IMR-90 (cell line): Measurements from ENCODE around the gene SEC61A1.

Experiments
- BHLHE40 ChIP-seq: fragments of 150-350 bp; IDR thresholded peaks from 2 replicates; pipeline ENCODE4 v1.6.1; 2016; ENCODE audit warnings: mild to moderate bottlenecking, low read depth, low read length
- CEBPB ChIP-seq: IDR thresholded peaks from 2 replicates; pipeline ENCODE4 v1.6.1; 2012; ENCODE audit warnings: low read depth, low read length, improper control_type of control experiment
- CTCF ChIP-seq: conservative IDR thresholded peaks from 2 replicates; pipeline ENCODE4 v1.5.1; 2012; ENCODE audit warnings: mild to moderate bottlenecking, low read depth, low read length, improper control_type of control experiment
- ELK1 ChIP-seq: fragments of 150-350 bp; IDR thresholded peaks from 2 replicates; pipeline ENCODE4 v1.6.1; 2016; ENCODE audit warnings: low read depth, mild to moderate bottlenecking, low read length, moderate library complexity, borderline replicate concordance
- FOS ChIP-seq: fragments of 150-350 bp; IDR thresholded peaks from 2 replicates; pipeline ENCODE4 v1.6.1; 2016; ENCODE audit warnings: low read depth, low read length
- MAFK ChIP-seq: IDR thresholded peaks from 2 replicates; pipeline ENCODE4 v1.6.1; 2012; ENCODE audit warnings: low read depth, low read length, improper control_type of control experiment
- MAZ ChIP-seq: IDR thresholded peaks from 2 replicates; pipeline ENCODE4 v1.6.1; 2012; ENCODE audit warnings: low read depth, mild to moderate bottlenecking, low read length, improper control_type of control experiment, moderate library complexity, borderline replicate concordance
- POLR2A ChIP-seq: IDR thresholded peaks from 2 replicates; pipeline ENCODE4 v1.6.1; 2012; ENCODE audit warnings: mild to moderate bottlenecking, low read depth, low read length
- RAD21 ChIP-seq: IDR thresholded peaks from 2 replicates; pipeline ENCODE4 v1.6.1; 2012; ENCODE audit warnings: low read length, improper control_type of control experiment
- RCOR1 ChIP-seq: IDR thresholded peaks from 2 replicates; pipeline ENCODE4 v1.6.1; 2012; ENCODE audit warnings: mild to moderate bottlenecking, low read length, improper control_type of control experiment; ENCODE audit not compliant: insufficient replicate concordance
- RFX5 ChIP-seq: IDR thresholded peaks from 2 replicates; pipeline ENCODE4 v1.8.0; 2012; ENCODE audit warnings: low read depth, mild to moderate bottlenecking, low read length, moderate library complexity
- SMC3 ChIP-seq: fragments of 150-350 bp; IDR thresholded peaks from 2 replicates; pipeline ENCODE4 v1.6.1; 2016; ENCODE audit warnings: low read depth, mild to moderate bottlenecking, antibody characterized with exemption, low read length, moderate library complexity

DNA sequence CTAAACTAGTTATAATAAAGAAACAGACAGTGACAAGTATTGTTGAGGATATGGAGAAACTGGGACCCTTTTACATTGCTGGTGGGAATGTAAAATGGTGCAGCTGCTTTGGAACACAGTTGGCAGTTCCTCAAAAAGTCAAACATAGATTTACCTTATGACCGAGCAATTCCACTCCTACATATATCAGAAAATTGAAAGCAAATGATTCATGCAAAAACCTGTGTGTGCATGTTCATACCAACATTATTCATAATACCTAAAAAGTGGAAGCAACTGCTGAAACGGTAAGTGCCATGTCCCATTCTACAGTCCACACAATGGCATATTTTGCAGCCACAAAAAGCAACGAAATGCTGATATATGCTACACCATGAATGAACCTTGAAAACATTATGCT, 12.2 kb upstream of the SEC61A1 start:
- no peak for TF ChIP-seq RCOR1
- no peak for TF ChIP-seq CTCF
- TF ChIP-seq MAZ, result no peak
- TF ChIP-seq BHLHE40, result no peak
- no peak for TF ChIP-seq SMC3
- TF ChIP-seq POLR2A, result no peak
- TF ChIP-seq ELK1, result no peak
- TF ChIP-seq CEBPB, result no peak
- TF ChIP-seq FOS, result no peak
- no peak for TF ChIP-seq MAFK
- no peak for TF ChIP-seq RAD21
- no peak for TF ChIP-seq RFX5
